BLaER1 treated with 17β-estradiol and CSF1 and Interleukin-3, amounts not matched to agents 10 nM and 100 nM (cell line): Measurements from ENCODE around the gene RAB7B.
A peak's percentile ranks its signal among the peaks of the same experiment; 100 is the strongest.

Experiments used
- H3K27ac ChIP-seq, 11 experiments: shearing (Covaris generic); formaldehyde crosslinking; 2 replicates each; pipeline ENCODE4 v1.8.1; 2022
- H3K27me3 ChIP-seq, 11 experiments: shearing (Covaris generic); formaldehyde crosslinking; 2 replicates each; pipeline ENCODE4 v1.8.1; 2022
- H3K36me3 ChIP-seq, 11 experiments: shearing (Covaris generic); formaldehyde crosslinking; 2 replicates each; pipeline ENCODE4 v1.8.1; 2022
- H3K4me1 ChIP-seq, 10 experiments: shearing (Covaris generic); formaldehyde crosslinking; 2 replicates each; pipeline ENCODE4 v1.8.1; 2022
- H3K4me2 ChIP-seq, 11 experiments: shearing (Covaris generic); formaldehyde crosslinking; 2 replicates each; pipeline ENCODE4 v1.8.1; 2022
- H3K4me3 ChIP-seq, 10 experiments: shearing (Covaris generic); formaldehyde crosslinking; 2 replicates each; pipeline ENCODE4 v1.8.1; 2022
- H3K9ac ChIP-seq, 11 experiments: shearing (Covaris generic); formaldehyde crosslinking; 2 replicates each; pipeline ENCODE4 v1.8.1; 2022
- H3K9me3 ChIP-seq, 11 experiments: shearing (Covaris generic); formaldehyde crosslinking; replicated peaks in 1 of 11; 2 replicates each; pipeline ENCODE4 v1.8.1; 2022
- H4K20me1 ChIP-seq, 11 experiments: shearing (Covaris generic); formaldehyde crosslinking; 2 replicates each; pipeline ENCODE4 v1.8.1; 2022
- Cebpa-rat ChIP-seq, 11 experiments: shearing (Covaris generic); IDR thresholded peaks; 2 replicates each; pipeline ENCODE4 v1.8.1; 2022

Gene RAB7B

GRCh38 chr1:206015071-206015470 is 11.9 kb upstream of the RAB7B start:
- Histone ChIP-seq H4K20me1 (no peaks in the 10 kb centered on the region), H3K4me2 (peak overlapping the region in 3 of 11 experiments; percentile 51 to 83 (median 65); a peak in 6 of 22 replicates)

DNA sequence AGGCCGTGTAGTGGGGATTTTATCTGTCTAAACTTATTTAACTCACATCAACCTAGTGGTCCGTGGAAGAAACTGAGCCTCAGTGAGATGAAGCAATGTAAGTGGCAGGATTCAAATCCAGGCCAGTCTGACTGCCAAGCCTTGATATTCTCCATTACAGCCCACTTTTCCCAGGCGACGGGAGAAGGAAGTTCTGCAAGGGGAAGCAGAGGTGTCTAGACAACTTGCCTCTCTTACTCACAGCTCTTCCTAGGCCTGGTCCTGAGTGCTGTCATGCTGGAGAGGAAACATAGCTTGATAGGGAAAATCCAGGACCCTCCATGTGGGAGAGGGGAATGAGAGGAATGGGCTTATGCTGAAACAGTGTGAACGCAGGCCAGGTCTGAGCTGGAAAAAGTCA is 11.4 kb upstream of the RAB7B start:
- Histone ChIP-seq H3K4me3 (no peak overlapping the region), H3K9ac (no peak overlapping the region), H3K36me3 (no peaks in the 10 kb centered on the region), H3K9me3 (0 out of 22 replicates have a peak, but pooled peaks cover 0 to 5% (median 0%) of the 10 kb centered on the region in 11 experiments), H3K27ac (no peak overlapping the region), H3K4me2 (peak overlapping the region in 3 of 11 experiments; percentile 51 to 83 (median 65); a peak in 6 of 22 replicates), H3K27me3 (no peaks in the 10 kb centered on the region), H4K20me1 (no peaks in the 10 kb centered on the region), H3K4me1 (peaks cover 28 to 57% (median 34%) of the 10 kb centered on the region in 10 experiments)
- TF ChIP-seq Cebpa-rat (IDR thresholded peaks at IDR 0.05): no peak

More at GRCh38 chr1:206015071-206015470, 11.9 kb upstream of the RAB7B start:
- no peak overlapping the region for H3K27ac ChIP-seq
- H3K9ac ChIP-seq: no peak overlapping the region
- TF ChIP-seq Cebpa-rat (IDR thresholded peaks at IDR 0.05): no peak
- no peaks in the 10 kb centered on the region for H3K36me3 ChIP-seq
- peaks cover 28 to 55% (median 34%) of the 10 kb centered on the region in 10 experiments for H3K4me1 ChIP-seq
- 0 out of 22 replicates have a peak, but pooled peaks cover 0 to 5% (median 0%) of the 10 kb centered on the region in 11 experiments for H3K9me3 ChIP-seq
- no peaks in the 10 kb centered on the region for H3K27me3 ChIP-seq
- H3K4me3 ChIP-seq: no peak overlapping the region

- H3K4me3 ChIP-seq: no peak overlapping the region
- H4K20me1 ChIP-seq: no peaks in the 10 kb centered on the region
- H3K27me3 ChIP-seq: no peaks in the 10 kb centered on the region
- H3K9ac ChIP-seq: no peak overlapping the region
- peak overlapping the region; percentile 67 to 88 (median 83) for H3K4me2 ChIP-seq
- H3K36me3 ChIP-seq: no peaks in the 10 kb centered on the region
- peak overlapping the region in 2 of 11 experiments; percentile 77 to 87; a peak in 3 of 22 replicates for H3K27ac ChIP-seq
- H3K9me3 ChIP-seq: 0 out of 22 replicates have a peak, but pooled peaks cover 0 to 5% (median 0%) of the 10 kb centered on the region in 11 experiments
- TF ChIP-seq Cebpa-rat (IDR thresholded peaks at IDR 0.05): no peak
- H3K4me1 ChIP-seq: peaks cover 28 to 57% (median 34%) of the 10 kb centered on the region in 10 experiments
Measured at GRCh38 chr1:206013026-206013795, 10.0 kb upstream of the RAB7B start.

DNA sequence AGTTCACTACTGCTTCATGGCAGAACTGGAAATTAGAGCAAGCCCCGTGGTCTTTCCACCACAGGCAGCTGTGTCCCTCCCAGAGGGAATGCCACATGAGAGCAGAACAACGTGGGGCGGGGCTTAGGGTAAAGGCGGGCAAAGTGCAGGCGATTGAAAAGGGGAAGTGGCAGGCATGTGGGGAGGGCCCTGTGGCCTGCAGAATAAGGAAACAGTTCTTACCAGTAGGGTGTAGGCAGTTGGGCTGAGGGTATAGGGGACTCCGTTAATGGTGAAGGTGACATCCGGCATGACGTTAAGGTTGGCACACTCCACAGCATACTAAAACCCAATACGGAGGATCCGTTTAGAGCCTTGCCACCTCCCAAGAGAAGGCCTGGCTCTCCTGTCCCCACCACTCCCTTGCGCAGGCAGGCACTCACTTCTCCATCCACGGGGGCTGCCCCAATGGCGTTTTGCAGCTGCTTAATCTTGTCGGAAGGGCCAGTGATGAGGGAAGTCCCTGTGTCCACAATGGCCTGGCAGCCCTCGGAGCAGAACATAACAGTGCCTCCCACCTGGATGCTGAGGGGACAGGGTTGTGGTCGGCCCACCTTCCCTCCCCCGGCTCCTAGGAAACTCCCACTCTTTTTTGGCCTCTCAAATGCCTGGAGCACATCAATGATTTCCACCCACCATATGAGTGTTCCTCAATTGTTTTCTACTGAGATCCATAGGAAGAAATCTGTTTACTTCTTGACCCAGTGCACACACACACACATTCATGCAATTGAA is 9.1 kb upstream of the RAB7B start:
- H3K9ac ChIP-seq: peak overlapping the region in 7 of 11 experiments; percentile 29 to 64 (median 41); a peak in 12 of 22 replicates
- H3K9me3 ChIP-seq: 0 out of 22 replicates have a peak, but pooled peaks cover 0 to 1% (median 0%) of the 10 kb centered on the region in 11 experiments
- H4K20me1 ChIP-seq: no peaks in the 10 kb centered on the region
- H3K27ac ChIP-seq: peak overlapping the region in 10 of 11 experiments; percentile 37 to 87 (median 74); a peak in 19 of 22 replicates
- H3K27me3 ChIP-seq: no peaks in the 10 kb centered on the region
- no peaks in the 10 kb centered on the region for H3K36me3 ChIP-seq
- no peak for TF ChIP-seq Cebpa-rat (IDR thresholded peaks at IDR 0.05)
- H3K4me1 ChIP-seq: peaks cover 28 to 66% (median 34%) of the 10 kb centered on the region in 10 experiments
- H3K4me3 ChIP-seq: peak overlapping the region in 1 of 10 experiments; percentile 28; a peak in 1 of 20 replicates
- peak overlapping the region; percentile 67 to 88 (median 83) for H3K4me2 ChIP-seq

GRCh38 chr1:206011057-206011456 is 7.9 kb upstream of the RAB7B start:
- H3K4me3 ChIP-seq: no peak overlapping the region
- H3K27ac ChIP-seq: peak overlapping the region in 7 of 11 experiments; percentile 2 to 87 (median 41); a peak in 9 of 22 replicates
- H4K20me1 ChIP-seq: no peaks in the 10 kb centered on the region
- peaks cover 28 to 78% (median 37%) of the 10 kb centered on the region in 10 experiments for H3K4me1 ChIP-seq
- no peaks in the 10 kb centered on the region for H3K27me3 ChIP-seq
- peak overlapping the region in 1 of 11 experiments; percentile 12; a peak in 1 of 22 replicates for H3K9ac ChIP-seq
- H3K9me3 ChIP-seq: no peaks in the 10 kb centered on the region
- peak overlapping the region; percentile 37 to 88 (median 83); a peak in 21 of 22 replicates for H3K4me2 ChIP-seq
- H3K36me3 ChIP-seq: no peaks in the 10 kb centered on the region
- no peak for TF ChIP-seq Cebpa-rat (IDR thresholded peaks at IDR 0.05)

DNA sequence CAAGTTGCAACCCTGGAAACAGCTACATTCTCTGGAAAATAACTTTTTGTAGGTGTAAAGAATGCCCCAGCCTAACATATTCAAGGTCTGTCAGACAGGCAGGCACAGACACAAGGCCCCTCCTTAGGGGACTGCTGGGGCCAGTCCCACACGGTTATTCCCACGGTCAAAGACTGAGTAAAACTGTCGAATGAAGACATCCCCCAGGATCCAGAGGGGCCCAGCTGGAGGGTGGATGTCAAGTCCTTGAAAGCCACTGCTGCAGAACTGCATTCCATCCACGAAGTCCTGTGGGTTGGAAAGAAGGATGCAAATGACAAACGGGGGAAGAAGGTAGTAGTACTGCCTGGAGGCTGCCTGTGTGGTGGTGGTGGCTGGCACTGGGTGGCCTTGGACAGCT is 6.9 kb upstream of the RAB7B start:
- H3K27me3 ChIP-seq: no peaks in the 10 kb centered on the region
- no peaks in the 10 kb centered on the region for H3K36me3 ChIP-seq
- no peak overlapping the region for H3K27ac ChIP-seq
- H4K20me1 ChIP-seq: no peaks in the 10 kb centered on the region
- no peak overlapping the region for H3K9ac ChIP-seq
- peak overlapping the region in 2 of 11 experiments; percentile 83 to 88; a peak in 2 of 22 replicates for H3K4me2 ChIP-seq
- H3K9me3 ChIP-seq: no peaks in the 10 kb centered on the region
- no peak for TF ChIP-seq Cebpa-rat (IDR thresholded peaks at IDR 0.05)
- peaks cover 28 to 82% (median 41%) of the 10 kb centered on the region in 10 experiments for H3K4me1 ChIP-seq
- no peak overlapping the region for H3K4me3 ChIP-seq

GRCh38 chr1:206006946-206007345 is 3.8 kb upstream of the RAB7B start:
- H3K4me1 ChIP-seq: peaks cover 10 to 82% (median 42%) of the 10 kb centered on the region in 10 experiments
- no peak overlapping the region for H3K27ac ChIP-seq
- no peaks in the 10 kb centered on the region for H3K36me3 ChIP-seq
- H3K4me2 ChIP-seq: peak overlapping the region in 3 of 11 experiments; percentile 95 to 99 (median 98); a peak in 7 of 22 replicates
- TF ChIP-seq Cebpa-rat (IDR thresholded peaks at IDR 0.05): no peak
- H4K20me1 ChIP-seq: no peaks in the 10 kb centered on the region
- H3K4me3 ChIP-seq: no peak overlapping the region
- no peaks in the 10 kb centered on the region for H3K27me3 ChIP-seq
- no peaks in the 10 kb centered on the region for H3K9me3 ChIP-seq
- no peak overlapping the region for H3K9ac ChIP-seq

DNA sequence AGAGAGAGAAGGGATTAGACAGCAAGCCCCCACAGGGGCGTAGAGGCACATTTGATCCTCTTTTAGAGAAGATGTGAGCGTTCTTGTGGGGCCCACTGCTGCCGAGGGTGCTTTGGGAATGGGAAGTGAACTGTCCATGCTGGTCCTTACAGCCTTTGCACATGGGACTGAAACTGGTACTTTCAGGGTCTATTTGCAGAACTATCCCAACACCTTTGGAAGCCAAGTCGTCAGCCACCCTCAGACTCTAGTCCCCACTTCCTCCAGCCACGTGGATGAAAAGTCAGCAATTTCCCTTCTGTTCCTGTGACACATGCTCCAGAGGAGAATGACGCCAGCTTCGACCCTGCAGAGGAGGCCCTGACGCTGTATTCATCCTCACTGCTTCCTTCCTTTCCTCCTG is 2.6 kb upstream of the RAB7B start:
- H3K9me3 ChIP-seq: no peaks in the 10 kb centered on the region
- H3K27ac ChIP-seq: peak overlapping the region in 2 of 11 experiments; percentile 38 to 59; a peak in 2 of 22 replicates
- H3K4me2 ChIP-seq: peak overlapping the region in 5 of 11 experiments; percentile 38 to 99 (median 95); a peak in 10 of 22 replicates
- no peak overlapping the region for H3K4me3 ChIP-seq
- no peaks in the 10 kb centered on the region for H3K27me3 ChIP-seq
- no peaks in the 10 kb centered on the region for H4K20me1 ChIP-seq
- no peak for TF ChIP-seq Cebpa-rat (IDR thresholded peaks at IDR 0.05)
- H3K36me3 ChIP-seq: no peaks in the 10 kb centered on the region; a peak in 1 of 22 replicates
- peak overlapping the region in 1 of 11 experiments; percentile 23; a peak in 2 of 22 replicates for H3K9ac ChIP-seq
- peaks cover 0 to 81% (median 42%) of the 10 kb centered on the region in 10 experiments; a peak in 16 of 20 replicates for H3K4me1 ChIP-seq
